ENCODE measurements around the gene SPTBN5. TPM values are rescaled to one million over a fixed set of nuclear protein-coding genes. Genes with fewer than 3 reads are reported as not detected.

Gene SPTBN5
- polyA plus RNA-seq, 1 donor from 2014 or later, result 0.01 TPM

DNA sequence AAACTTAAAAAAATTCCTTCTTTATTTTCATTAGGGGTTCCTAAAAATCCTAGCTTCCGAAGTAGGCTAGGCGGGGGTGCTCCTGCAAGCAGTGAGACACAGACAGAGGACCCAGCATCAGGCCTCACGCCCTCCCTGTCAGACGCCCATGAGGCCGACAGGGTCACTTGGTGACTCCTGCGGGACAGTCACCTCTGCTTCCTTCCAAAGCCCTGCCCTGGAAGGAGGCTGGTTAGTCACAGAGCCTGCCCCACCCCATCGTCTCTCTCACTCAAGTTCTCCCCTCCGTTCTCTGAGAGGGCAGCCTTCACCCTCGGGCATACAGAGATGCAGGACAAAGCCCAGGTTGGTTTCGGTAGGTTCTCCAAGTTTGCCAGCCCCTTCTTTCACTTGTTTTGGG lies 39.9 kb upstream of the SPTBN5 start:
- Histone ChIP-seq H2AFZ (ENCODE audit: low read depth, low read length) (no peak overlapping the region), H3K79me2 (replicated peaks; ENCODE audit: insufficient read depth, low read length) (no peaks in the 10 kb centered on the region), H3F3A (ENCODE audit: insufficient read depth, low read length, poor library complexity, severe bottlenecking) (no peaks in the 10 kb centered on the region), H3K9me2 (ENCODE audit: insufficient read depth, low read length) (no peaks in the 10 kb centered on the region), H3K27ac (ENCODE audit: low read length) (no peak overlapping the region), H4K20me1 (ENCODE audit: insufficient read depth) (no peaks in the 10 kb centered on the region), H3K9me3 (ENCODE audit: low read length) (no peaks in the 10 kb centered on the region), H3K4me3 (ENCODE audit: low read length) (no peak overlapping the region), H3K27me3 (ENCODE audit: insufficient read depth, low read depth, low read length) (no peaks in the 10 kb centered on the region), H3K36me3 (ENCODE audit: insufficient read depth, low read length) (no peaks in the 10 kb centered on the region), H3K9ac (ENCODE audit: low read length) (no peak overlapping the region), H3K4me2 (ENCODE audit: low read length) (no peak overlapping the region)
- TF ChIP-seq, protein P1, sequence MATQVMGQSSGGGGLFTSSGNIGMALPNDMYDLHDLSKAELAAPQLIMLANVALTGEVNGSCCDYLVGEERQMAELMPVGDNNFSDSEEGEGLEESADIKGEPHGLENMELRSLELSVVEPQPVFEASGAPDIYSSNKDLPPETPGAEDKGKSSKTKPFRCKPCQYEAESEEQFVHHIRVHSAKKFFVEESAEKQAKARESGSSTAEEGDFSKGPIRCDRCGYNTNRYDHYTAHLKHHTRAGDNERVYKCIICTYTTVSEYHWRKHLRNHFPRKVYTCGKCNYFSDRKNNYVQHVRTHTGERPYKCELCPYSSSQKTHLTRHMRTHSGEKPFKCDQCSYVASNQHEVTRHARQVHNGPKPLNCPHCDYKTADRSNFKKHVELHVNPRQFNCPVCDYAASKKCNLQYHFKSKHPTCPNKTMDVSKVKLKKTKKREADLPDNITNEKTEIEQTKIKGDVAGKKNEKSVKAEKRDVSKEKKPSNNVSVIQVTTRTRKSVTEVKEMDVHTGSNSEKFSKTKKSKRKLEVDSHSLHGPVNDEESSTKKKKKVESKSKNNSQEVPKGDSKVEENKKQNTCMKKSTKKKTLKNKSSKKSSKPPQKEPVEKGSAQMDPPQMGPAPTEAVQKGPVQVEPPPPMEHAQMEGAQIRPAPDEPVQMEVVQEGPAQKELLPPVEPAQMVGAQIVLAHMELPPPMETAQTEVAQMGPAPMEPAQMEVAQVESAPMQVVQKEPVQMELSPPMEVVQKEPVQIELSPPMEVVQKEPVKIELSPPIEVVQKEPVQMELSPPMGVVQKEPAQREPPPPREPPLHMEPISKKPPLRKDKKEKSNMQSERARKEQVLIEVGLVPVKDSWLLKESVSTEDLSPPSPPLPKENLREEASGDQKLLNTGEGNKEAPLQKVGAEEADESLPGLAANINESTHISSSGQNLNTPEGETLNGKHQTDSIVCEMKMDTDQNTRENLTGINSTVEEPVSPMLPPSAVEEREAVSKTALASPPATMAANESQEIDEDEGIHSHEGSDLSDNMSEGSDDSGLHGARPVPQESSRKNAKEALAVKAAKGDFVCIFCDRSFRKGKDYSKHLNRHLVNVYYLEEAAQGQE (IDR thresholded peaks at IDR 0.05; ENCODE audit: borderline replicate concordance), result no peak
- no peak for TF ChIP-seq EP300 (conservative IDR thresholded peaks at IDR 0.05; ENCODE audit: poor library complexity, severe bottlenecking)
- TF ChIP-seq, protein P2, sequence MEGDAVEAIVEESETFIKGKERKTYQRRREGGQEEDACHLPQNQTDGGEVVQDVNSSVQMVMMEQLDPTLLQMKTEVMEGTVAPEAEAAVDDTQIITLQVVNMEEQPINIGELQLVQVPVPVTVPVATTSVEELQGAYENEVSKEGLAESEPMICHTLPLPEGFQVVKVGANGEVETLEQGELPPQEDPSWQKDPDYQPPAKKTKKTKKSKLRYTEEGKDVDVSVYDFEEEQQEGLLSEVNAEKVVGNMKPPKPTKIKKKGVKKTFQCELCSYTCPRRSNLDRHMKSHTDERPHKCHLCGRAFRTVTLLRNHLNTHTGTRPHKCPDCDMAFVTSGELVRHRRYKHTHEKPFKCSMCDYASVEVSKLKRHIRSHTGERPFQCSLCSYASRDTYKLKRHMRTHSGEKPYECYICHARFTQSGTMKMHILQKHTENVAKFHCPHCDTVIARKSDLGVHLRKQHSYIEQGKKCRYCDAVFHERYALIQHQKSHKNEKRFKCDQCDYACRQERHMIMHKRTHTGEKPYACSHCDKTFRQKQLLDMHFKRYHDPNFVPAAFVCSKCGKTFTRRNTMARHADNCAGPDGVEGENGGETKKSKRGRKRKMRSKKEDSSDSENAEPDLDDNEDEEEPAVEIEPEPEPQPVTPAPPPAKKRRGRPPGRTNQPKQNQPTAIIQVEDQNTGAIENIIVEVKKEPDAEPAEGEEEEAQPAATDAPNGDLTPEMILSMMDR (IDR thresholded peaks at IDR 0.05; ENCODE audit: poor library complexity, severe bottlenecking), result no peak

DNA sequence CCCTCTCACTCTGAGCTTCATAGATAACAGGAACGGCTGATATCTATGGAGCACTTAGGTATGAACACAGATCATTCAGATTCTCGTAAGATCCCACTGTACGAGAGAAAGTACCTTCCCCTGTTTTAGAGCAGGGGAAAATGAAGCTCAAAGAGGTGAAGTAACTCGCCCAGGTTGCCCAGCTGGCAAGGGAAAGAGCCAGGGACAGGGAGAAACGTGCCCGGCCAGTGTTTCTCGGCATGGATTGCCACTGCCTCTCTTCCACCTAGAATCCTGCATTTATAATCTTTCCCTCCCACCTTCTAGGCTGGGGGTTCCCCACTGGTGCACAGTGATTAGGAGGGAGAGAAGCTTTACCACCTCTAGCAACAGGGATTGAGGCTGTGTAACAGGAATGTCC lies 39.5 kb upstream of the SPTBN5 start:
- TF ChIP-seq SMC3 (conservative IDR thresholded peaks at IDR 0.05; ENCODE audit: poor library complexity), result no peak
- TF ChIP-seq EZH2 (IDR thresholded peaks at IDR 0.05; ENCODE audit: borderline replicate concordance, insufficient read depth, low read length, poor library complexity, severe bottlenecking), result no peak
- TF ChIP-seq MXI1 (conservative IDR thresholded peaks at IDR 0.05; ENCODE audit: poor library complexity, severe bottlenecking), result no peak
- TF ChIP-seq, protein P1 (IDR thresholded peaks at IDR 0.05; ENCODE audit: borderline replicate concordance), result no peak
- TF ChIP-seq RAD21 (conservative IDR thresholded peaks at IDR 0.05), result no peak
- TF ChIP-seq POLR2AphosphoS5 (IDR thresholded peaks at IDR 0.05), result no peak
- TF ChIP-seq EP300 (conservative IDR thresholded peaks at IDR 0.05; ENCODE audit: poor library complexity, severe bottlenecking), result no peak
- no peak for TF ChIP-seq TAF1 (IDR thresholded peaks at IDR 0.05; ENCODE audit: low read depth)
- TF ChIP-seq, protein P2 (IDR thresholded peaks at IDR 0.05; ENCODE audit: poor library complexity, severe bottlenecking), result no peak
- no peaks in the 10 kb centered on the region for H3K9me3 ChIP-seq (ENCODE audit: low read length)
- no peaks in the 10 kb centered on the region for H3F3A ChIP-seq (ENCODE audit: insufficient read depth, low read length, poor library complexity, severe bottlenecking)
- H3K4me2 ChIP-seq (ENCODE audit: low read length), result no peak overlapping the region
- no peaks in the 10 kb centered on the region for H3K27me3 ChIP-seq (ENCODE audit: insufficient read depth, low read depth, low read length)
- no peak overlapping the region for H3K27ac ChIP-seq (ENCODE audit: low read length)
- H3K9ac ChIP-seq (ENCODE audit: low read length), result no peak overlapping the region
- H4K20me1 ChIP-seq (ENCODE audit: insufficient read depth), result no peaks in the 10 kb centered on the region
- no peak overlapping the region for H3K4me3 ChIP-seq (ENCODE audit: low read length)
- no peaks in the 10 kb centered on the region for H3K36me3 ChIP-seq (ENCODE audit: insufficient read depth, low read length)
- H2AFZ ChIP-seq (ENCODE audit: low read depth, low read length), result no peak overlapping the region
- no peaks in the 10 kb centered on the region for H3K9me2 ChIP-seq (ENCODE audit: insufficient read depth, low read length)
- H3K79me2 ChIP-seq (replicated peaks; ENCODE audit: insufficient read depth, low read length), result no peaks in the 10 kb centered on the region
